NCI-H748 treated with DMSO at 0.1 percent for 48 hours (cell line): Measurements from ENCODE around the gene NSUN7.

Experiments
- DNase-seq: peaks from one replicate; lab custom pipeline; 2025; lab: John Stamatoyannopoulos, UW

The NSUN7 gene

DNA sequence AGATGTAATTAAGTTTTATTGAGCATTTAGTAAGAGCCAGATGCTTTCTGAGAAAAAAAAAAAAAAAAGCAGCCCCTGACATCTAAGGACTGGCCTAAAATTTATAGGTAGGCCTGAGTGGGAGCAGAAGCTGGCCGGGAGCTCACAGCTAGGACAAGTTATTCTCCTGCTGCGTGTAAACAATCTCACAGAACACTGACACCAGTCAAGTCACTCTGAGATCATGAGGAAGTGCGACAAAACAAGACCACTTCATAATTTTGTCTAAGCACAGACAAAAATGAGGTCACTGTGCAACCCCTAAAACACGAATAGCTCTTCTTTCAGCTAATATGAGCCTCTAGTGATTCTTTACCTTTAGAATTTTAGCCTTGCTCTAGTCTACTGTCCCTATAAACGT is 15.3 kb upstream of the NSUN7 start:
- no peak for DNase-seq

GRCh38 chr4:40736910-40737309 is 12.8 kb upstream of the NSUN7 start:
- peak; percentile 50 for DNase-seq

DNA sequence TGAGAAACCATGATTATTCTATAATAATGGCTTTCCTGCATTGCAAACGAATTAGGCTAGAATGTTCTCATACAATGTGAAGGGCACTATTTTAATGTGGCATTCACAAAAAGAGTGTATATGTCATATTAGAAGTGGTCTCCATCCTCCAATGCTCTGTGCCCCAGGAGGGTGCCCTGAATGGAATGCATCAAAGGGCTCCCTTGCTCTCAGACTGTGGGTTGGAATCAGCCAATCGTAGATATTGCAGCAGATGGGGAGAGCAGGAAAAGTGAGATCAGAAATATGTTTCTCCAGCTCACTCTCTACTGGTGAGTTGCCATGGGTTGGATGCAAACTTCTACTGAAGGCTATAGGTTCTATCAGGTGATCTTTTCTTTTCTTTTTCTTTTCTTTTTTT is 11.9 kb upstream of the NSUN7 start:
- DNase-seq, result no peak

- no peak for DNase-seq
Measured at GRCh38 chr4:40739347-40739746, 10.4 kb upstream of the NSUN7 start.

- DNase-seq, result no peak
Measured at GRCh38 chr4:40744218-40744617, 5.5 kb upstream of the NSUN7 start.

- no peak for DNase-seq
Measured at GRCh38 chr4:40745285-40745984, 4.3 kb upstream of the NSUN7 start.

- peak; percentile 46 for DNase-seq
Measured at GRCh38 chr4:40747207-40747835, 2.4 kb upstream of the NSUN7 start.

GRCh38 chr4:40750461-40751258 is 905 bp downstream of the NSUN7 start:
- no peak for DNase-seq

- DNase-seq, result no peak
Measured at GRCh38 chr4:40755616-40756015, 5.9 kb downstream of the NSUN7 start.

DNA sequence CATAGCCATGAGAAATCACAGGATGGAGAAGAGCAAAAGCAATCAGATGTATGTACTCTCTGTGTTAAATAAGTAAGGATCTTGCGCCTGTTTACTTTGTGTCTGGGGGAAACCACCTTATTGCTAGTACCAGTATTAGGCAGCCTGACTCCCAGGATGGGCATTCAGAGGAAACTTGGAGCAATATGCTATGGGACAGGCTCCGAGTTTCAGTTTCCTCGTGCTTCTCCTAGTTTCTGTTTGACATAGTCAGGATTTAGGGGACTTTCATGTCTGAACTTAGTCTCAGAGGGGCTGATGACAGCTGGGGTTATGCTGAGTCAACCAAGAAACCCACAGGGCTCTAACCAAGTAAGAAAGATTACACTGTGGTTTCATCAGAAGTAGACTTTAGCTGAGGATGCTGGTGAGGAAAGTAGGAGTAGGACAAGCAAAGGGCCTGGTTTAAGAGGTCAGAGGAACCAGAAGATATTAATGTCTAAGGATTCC is 13.5 kb downstream of the NSUN7 start:
- DNase-seq, result no peak

DNA sequence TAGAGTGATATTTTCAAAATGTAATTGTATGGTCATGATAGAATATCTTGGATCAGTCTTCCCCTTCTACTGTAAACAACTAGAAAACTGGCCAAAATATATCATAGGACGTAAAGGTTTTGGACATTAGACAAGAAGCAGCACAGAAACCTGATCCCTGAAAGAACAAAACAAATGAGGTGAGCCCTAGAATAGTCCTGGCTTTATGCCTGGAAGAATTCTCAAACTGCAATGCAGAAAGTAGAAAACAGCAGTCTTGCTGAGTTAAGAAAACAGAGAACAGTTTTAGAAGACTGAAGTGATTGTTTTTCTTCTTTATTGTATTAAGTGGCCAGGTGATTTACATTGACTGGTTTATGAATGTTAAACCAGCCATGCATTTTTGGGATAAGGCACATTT is 19.5 kb downstream of the NSUN7 start:
- no peak for DNase-seq

DNA sequence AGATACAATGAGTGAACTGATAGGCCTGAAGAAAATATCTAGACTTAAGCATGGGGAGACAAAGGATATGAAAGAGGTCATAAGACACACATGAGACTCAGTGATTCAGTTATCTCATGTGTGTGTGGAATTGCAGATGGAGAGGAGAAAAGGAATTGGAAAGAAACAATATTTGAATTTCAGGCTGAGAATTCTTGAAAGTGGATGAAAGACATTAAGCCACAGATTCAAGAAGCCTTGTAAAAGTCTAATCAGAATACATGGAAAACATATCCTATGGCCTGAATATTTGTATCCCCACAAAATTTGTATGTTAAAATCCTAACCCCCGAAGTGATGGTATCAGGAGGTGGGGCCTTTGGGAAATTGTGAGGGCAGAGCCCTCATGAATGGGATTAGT is 28.3 kb downstream of the NSUN7 start:
- DNase-seq, result no peak

- no peak for DNase-seq
Measured at GRCh38 chr4:40782876-40783275, 33.1 kb downstream of the NSUN7 start.

GRCh38 chr4:40785727-40786126 is 36.0 kb downstream of the NSUN7 start:
- DNase-seq, result no peak

GRCh38 chr4:40788331-40788730 is 38.6 kb downstream of the NSUN7 start:
- DNase-seq, result no peak

- no peak for DNase-seq
Measured at GRCh38 chr4:40789031-40789430, 39.3 kb downstream of the NSUN7 start.

DNA sequence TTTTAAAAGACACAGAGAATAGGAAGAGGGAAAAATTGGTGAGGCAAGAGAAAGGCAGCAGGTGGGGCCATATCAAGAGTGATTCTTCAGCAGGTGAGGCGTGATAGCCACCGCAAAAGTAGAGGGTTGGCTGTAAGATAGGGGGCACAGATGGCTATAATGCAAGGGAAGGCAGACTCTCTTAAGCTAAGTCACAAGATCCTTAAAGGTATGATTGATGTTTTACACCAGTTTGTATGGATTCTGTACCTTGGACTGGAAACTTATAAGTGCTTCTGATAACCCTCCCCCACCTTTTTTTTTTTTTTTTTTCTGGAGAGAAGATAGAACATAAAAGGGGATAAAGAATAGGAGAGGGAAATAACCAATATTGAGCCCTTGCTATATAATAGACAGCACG is 40.0 kb downstream of the NSUN7 start:
- no peak for DNase-seq

DNA sequence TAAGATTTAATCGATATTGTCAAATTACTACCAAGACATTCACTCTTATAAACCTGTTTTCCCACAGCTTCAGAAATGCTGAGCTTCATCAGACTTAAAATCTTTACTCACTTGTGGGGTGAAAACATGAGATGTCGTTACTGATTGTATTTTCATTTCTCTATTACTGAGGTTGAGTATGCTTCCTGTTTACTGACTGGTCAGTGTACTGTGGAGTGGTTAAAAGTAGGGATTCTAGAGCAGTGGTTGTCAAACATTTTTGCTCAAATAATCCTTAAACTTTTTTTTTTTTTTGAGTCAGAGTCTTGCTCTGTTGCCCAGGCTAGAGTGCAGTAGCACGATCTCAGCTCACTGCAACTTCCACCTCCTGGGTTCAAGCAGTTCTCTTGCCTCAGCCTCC is 50.3 kb downstream of the NSUN7 start:
- no peak for DNase-seq

GRCh38 chr4:40804598-40804997 is 54.8 kb downstream of the NSUN7 start:
- no peak for DNase-seq

GRCh38 chr4:40808926-40809457 is 59.2 kb downstream of the NSUN7 start:
- no peak for DNase-seq

DNA sequence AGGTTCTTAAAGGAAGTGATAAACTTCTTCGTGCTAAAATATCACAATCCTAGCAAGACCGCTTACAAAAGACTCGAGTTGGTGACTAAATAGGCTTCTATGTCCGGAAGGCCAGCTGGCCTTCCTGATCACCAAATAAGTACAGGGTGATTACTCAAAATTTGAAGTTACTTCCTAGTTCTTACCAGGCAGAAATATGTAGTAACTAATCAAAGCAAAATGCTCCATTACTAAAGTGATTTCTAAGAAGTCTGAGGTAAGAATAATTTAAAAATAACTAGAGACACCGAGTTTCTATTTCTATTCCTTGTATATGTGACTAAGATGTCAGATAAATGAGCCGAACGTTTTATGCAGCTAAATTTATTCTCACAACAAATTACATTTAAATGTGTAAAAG is 62.2 kb downstream of the NSUN7 start:
- DNase-seq, result no peak

DNA sequence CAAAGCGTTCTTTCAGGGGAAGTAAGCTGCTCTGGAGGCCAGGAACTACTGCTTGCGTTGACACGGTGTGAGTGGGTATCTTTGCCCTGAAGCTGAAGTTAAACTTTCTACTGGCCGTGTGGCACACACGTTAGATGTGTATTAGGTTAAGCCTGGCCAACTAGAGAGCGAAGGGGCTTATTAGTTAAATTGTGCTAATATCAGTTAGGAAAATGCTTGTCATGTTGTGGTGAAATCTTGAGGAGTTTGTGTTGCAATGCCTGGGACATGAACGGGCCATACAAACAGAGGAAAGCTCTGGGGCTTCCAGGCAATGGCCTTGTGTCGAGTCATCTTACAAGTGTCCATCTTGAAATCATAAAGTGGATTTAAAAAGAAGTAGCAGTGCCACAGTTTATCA is 62.6 kb downstream of the NSUN7 start:
- DNase-seq, result no peak

DNA sequence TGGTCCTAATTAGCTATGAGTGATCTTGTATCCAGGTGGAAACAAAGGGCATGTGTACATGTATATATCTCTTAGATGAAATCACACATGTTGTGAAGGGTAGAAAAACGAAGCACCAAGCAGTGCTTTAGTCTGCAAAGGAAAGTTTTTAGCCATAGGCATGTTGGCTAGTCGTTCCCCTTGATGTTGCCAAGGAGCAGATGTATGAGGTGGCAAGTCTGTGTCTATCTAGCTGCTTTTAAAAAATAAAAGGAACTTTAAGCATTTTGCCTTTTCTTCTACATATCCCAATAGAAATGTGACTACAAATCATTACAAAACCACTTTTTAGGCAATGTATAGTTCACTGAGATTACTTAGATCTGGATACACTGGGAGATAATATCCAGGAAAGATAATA is 63.1 kb downstream of the NSUN7 start:
- no peak for DNase-seq
